SK-N-SH treated with all-trans-retinoic acid at 6 μM for 48 hours (cell line): ENCODE data around the gene ZNF44.

Experiments used
- ATAC-seq: fragments of 200-7000 bp; cut with Tn5 transposase; 3 replicates; pipeline ENCODE4 v1.9.1; 2020; ENCODE audit warnings: mild to moderate bottlenecking, moderate library complexity
- ARNTL ChIP-seq: fragments of 450-650 bp; formaldehyde crosslinking; IDR thresholded peaks from 2 replicates; pipeline ENCODE4 v1.5.0; 2020; ENCODE audit warnings: low read depth, mild to moderate bottlenecking, moderate library complexity, borderline replicate concordance
- BACH2 ChIP-seq: fragments of 250-450 bp; sonication (Bioruptor Pico); IDR thresholded peaks from 2 replicates; pipeline ENCODE4 v1.9.0; 2021; ENCODE audit warnings: mild to moderate bottlenecking, borderline replicate concordance
- CREB5 ChIP-seq: fragments of 250-450 bp; sonication (Bioruptor Pico); IDR thresholded peaks from 2 replicates; pipeline ENCODE4 v1.5.1; 2020; ENCODE audit warnings: low read depth, mild to moderate bottlenecking, moderate library complexity
- CSDC2 ChIP-seq: fragments of 250-450 bp; sonication (Bioruptor Pico); IDR thresholded peaks from 2 replicates; pipeline ENCODE4 v1.5.0; 2020; ENCODE audit warnings: mild to moderate bottlenecking, moderate library complexity
- CSRNP3 ChIP-seq: fragments of 250-450 bp; sonication (Bioruptor Pico); IDR thresholded peaks from 2 replicates; pipeline ENCODE4 v1.5.1; 2021; ENCODE audit warnings: mild to moderate bottlenecking, moderate library complexity
- ESRRG ChIP-seq: fragments of 250-450 bp; sonication (Bioruptor Pico); IDR thresholded peaks from 2 replicates; pipeline ENCODE4 v1.6.1; 2021; ENCODE audit warnings: mild to moderate bottlenecking
- GLIS3 ChIP-seq: fragments of 250-450 bp; sonication (Bioruptor Pico); IDR thresholded peaks from 2 replicates; pipeline ENCODE4 v1.5.0; 2020; ENCODE audit warnings: mild to moderate bottlenecking, moderate library complexity
- ISL1 ChIP-seq: fragments of 250-450 bp; sonication (Bioruptor Pico); IDR thresholded peaks from 2 replicates; pipeline ENCODE4 v2.1.2; 2022; ENCODE audit warnings: mild to moderate bottlenecking, moderate library complexity
- OSR1 ChIP-seq: fragments of 250-450 bp; sonication (Bioruptor Pico); IDR thresholded peaks from 2 replicates; pipeline ENCODE4 v1.8.0; 2022; ENCODE audit warnings: moderate library complexity, mild to moderate bottlenecking, inconsistent platforms
- PATZ1 ChIP-seq: fragments of 250-450 bp; sonication (Bioruptor Pico); IDR thresholded peaks from 2 replicates; pipeline ENCODE4 v1.8.0; 2020; ENCODE audit warnings: mild to moderate bottlenecking, moderate library complexity, borderline replicate concordance
- POU6F1 ChIP-seq: fragments of 250-450 bp; sonication (Bioruptor Pico); IDR thresholded peaks from 2 replicates; pipeline ENCODE4 v1.8.0; 2021; ENCODE audit warnings: low read depth, mild to moderate bottlenecking, moderate library complexity, borderline replicate concordance
- PPARA ChIP-seq: fragments of 250-450 bp; sonication (Bioruptor Pico); IDR thresholded peaks from 2 replicates; pipeline ENCODE4 v1.5.0; 2020; ENCODE audit warnings: mild to moderate bottlenecking, borderline replicate concordance
- RARB ChIP-seq: fragments of 250-450 bp; sonication (Bioruptor Pico); IDR thresholded peaks from 2 replicates; pipeline ENCODE4 v1.8.0; 2021; ENCODE audit warnings: mild to moderate bottlenecking, moderate library complexity
- SNAI2 ChIP-seq: fragments of 250-450 bp; sonication (Bioruptor Pico); IDR thresholded peaks from 2 replicates; pipeline ENCODE4 v1.5.0; 2020; ENCODE audit warnings: mild to moderate bottlenecking, moderate library complexity
- TCF4 ChIP-seq: fragments of 250-450 bp; sonication (Bioruptor Pico); IDR thresholded peaks from 2 replicates; pipeline ENCODE4 v1.8.0; 2021; ENCODE audit warnings: mild to moderate bottlenecking, moderate library complexity, borderline replicate concordance
- TOX ChIP-seq: fragments of 250-450 bp; sonication (Bioruptor Pico); IDR thresholded peaks from 2 replicates; pipeline ENCODE4 v1.8.0; 2021; ENCODE audit warnings: mild to moderate bottlenecking, moderate library complexity, borderline replicate concordance
- TSHZ2 ChIP-seq: fragments of 250-450 bp; sonication (Bioruptor Pico); IDR thresholded peaks from 2 replicates; pipeline ENCODE4 v1.5.0; 2020; ENCODE audit warnings: mild to moderate bottlenecking, moderate library complexity
- ZC3H10 ChIP-seq: fragments of 250-450 bp; sonication (Bioruptor Pico); IDR thresholded peaks from 2 replicates; pipeline ENCODE4 v1.5.1; 2021; ENCODE audit warnings: mild to moderate bottlenecking, moderate library complexity
- ZFP3 ChIP-seq: fragments of 250-450 bp; sonication (Bioruptor Pico); IDR thresholded peaks from 2 replicates; pipeline ENCODE4 v1.5.0; 2020; ENCODE audit warnings: mild to moderate bottlenecking, moderate library complexity
- ZFP30 ChIP-seq: fragments of 450-650 bp; formaldehyde crosslinking; IDR thresholded peaks from 2 replicates; pipeline ENCODE4 v1.5.0; 2022; ENCODE audit warnings: mild to moderate bottlenecking, moderate library complexity

ZNF44 gene

GRCh38 chr19:12247644-12248222, 47.0 kb downstream of the ZNF44 start:
- no peak for ATAC-seq
- no peak for TF ChIP-seq POU6F1 (CRISPR knock-in tag)
- no peak for TF ChIP-seq OSR1 (CRISPR knock-in tag)
- TF ChIP-seq ZFP3 (CRISPR knock-in tag): no peak
- TF ChIP-seq GLIS3 (CRISPR knock-in tag): no peak
- no peak for TF ChIP-seq ZFP30 (CRISPR knock-in tag)
- no peak for TF ChIP-seq ARNTL (CRISPR knock-in tag)
- TF ChIP-seq CSDC2: no peak
- no peak for TF ChIP-seq TCF4 (CRISPR knock-in tag)
- TF ChIP-seq PATZ1 (CRISPR knock-in tag): no peak
- TF ChIP-seq ZC3H10 (CRISPR knock-in tag): no peak
- TF ChIP-seq BACH2: no peak
- no peak for TF ChIP-seq ESRRG (CRISPR knock-in tag)
- no peak for TF ChIP-seq TOX (CRISPR knock-in tag)
- no peak for TF ChIP-seq RARB (CRISPR knock-in tag)
- TF ChIP-seq ISL1: no peak
- TF ChIP-seq CSRNP3: no peak
- TF ChIP-seq TSHZ2 (CRISPR knock-in tag): no peak

- no peak for ATAC-seq
- TF ChIP-seq CSDC2 (no peak), PATZ1 (CRISPR knock-in tag) (no peak), GLIS3 (CRISPR knock-in tag) (no peak), ESRRG (CRISPR knock-in tag) (no peak), PPARA (CRISPR knock-in tag) (no peak)
These were observed 50.3 kb downstream of the ZNF44 start for GRCh38 chr19:12244370-12244769.

GRCh38 chr19:12237143-12237839, 57.4 kb downstream of the ZNF44 start:
- TF ChIP-seq CREB5 (CRISPR knock-in tag): no peak
- no peak for TF ChIP-seq GLIS3 (CRISPR knock-in tag)
- no peak for TF ChIP-seq TOX (CRISPR knock-in tag)
- no peak for TF ChIP-seq PATZ1 (CRISPR knock-in tag)
- no peak for TF ChIP-seq CSDC2
- TF ChIP-seq SNAI2 (CRISPR knock-in tag): no peak
- ATAC-seq: no peak
